K562 (cell line): ENCODE results near the gene CELSR1. TPM values are rescaled to one million over a fixed set of nuclear protein-coding genes. Genes with fewer than 3 reads are reported as not detected.

ENCODE experiments used
- ATAC-seq: fragments of 200-7000 bp; cut with Tn5 transposase; 3 replicates; pipeline ENCODE4 v1.9.1; 2020; ENCODE audit warnings: moderate library complexity
- BruUV-seq: library from RNA; stranded (reverse); fragments of 400-500 nt; replicated peaks from 2 replicates; lab custom pipeline; 2021; lab: Mats Ljungman, UMichigan
- CTCF ChIA-PET: fragments of 300-600 bp; formaldehyde crosslinking; extraction: SDS; loops from one replicate; lab custom pipeline; 2021; ENCODE audit warnings: low intra/inter-chr PET ratio; lab: Yijun Ruan, JAX
- POLR2A ChIA-PET: fragments of 300-600, 350-650 bp; sonication (Branson Sonifier 250); formaldehyde crosslinking; extraction: SDS; loops from one replicate; lab custom pipeline; 2021; ENCODE audit warnings: antibody characterized with exemption, inconsistent platforms; lab: Yijun Ruan, JAX
- DNase-seq, 4 experiments: peaks; one replicate each; pipeline versions ENCODE4 v3.0.0 to v3.0.0-alpha.2; 2011 to 2018; ENCODE audit warnings: low spot score in 3 of 4, mixed read lengths in 3 of 4; ENCODE audit errors: extremely low read depth in 1 of 4
- FAIRE-seq: peaks from 2 replicates; lab custom pipeline; 2011; peaks lifted over from hg19 to GRCh38; lab: Jason Lieb, UNC
- H2AFZ ChIP-seq: 2 replicates; pipeline ENCODE4 v1.6.0; 2011; ENCODE audit warnings: low read depth, low read length, control low read depth, inconsistent platforms
- H3K27ac ChIP-seq: fragments of 200-600 bp; 3 replicates; pipeline ENCODE4 v1.8.0; 2011; ENCODE audit warnings: low read depth, mild to moderate bottlenecking, control low read depth, inconsistent platforms, low read length, moderate library complexity, mixed read lengths; ENCODE audit errors: extremely low read depth
- H3K27me3 ChIP-seq, 2 experiments: fragments of 300-600 bp in 1 of 2; 2 replicates in 1 of 2; 3 replicates in 1 of 2; pipeline versions ENCODE4 v1.6.0 to v1.8.0; 2011; ENCODE audit warnings: inconsistent platforms in 2 of 2, low read length in 2 of 2, mild to moderate bottlenecking in 1 of 2, mixed read lengths in 1 of 2, moderate library complexity in 1 of 2; ENCODE audit not compliant: control insufficient read depth in 2 of 2, insufficient read depth in 2 of 2
- H3K36me3 ChIP-seq: fragments of 300-600 bp; 3 replicates; pipeline ENCODE4 v1.8.0; 2011; ENCODE audit warnings: mild to moderate bottlenecking, low read length, inconsistent platforms; ENCODE audit not compliant: control insufficient read depth, insufficient read depth
- H3K4me1 ChIP-seq, 2 experiments: fragments of 200-600 bp in 1 of 2; replicated peaks in 1 of 2; 2 replicates in 1 of 2; 3 replicates in 1 of 2; pipeline versions ENCODE4 v1.5.1 to v1.8.0; 2011; ENCODE audit warnings: inconsistent platforms in 2 of 2, low read length in 2 of 2, mild to moderate bottlenecking in 1 of 2, mixed read lengths in 1 of 2, moderate library complexity in 1 of 2; ENCODE audit not compliant: control insufficient read depth in 2 of 2, insufficient read depth in 2 of 2
- H3K4me2 ChIP-seq: 2 replicates; pipeline ENCODE4 v1.6.1; 2011; ENCODE audit warnings: low read length, control low read depth, inconsistent platforms, mixed read lengths; ENCODE audit not compliant: insufficient read depth
- H3K4me3 ChIP-seq: fragments of 200-600 bp; sonication (generic), shearing (Covaris generic); 2 replicates; pipeline ENCODE4 v1.5.1; 2016; ENCODE audit warnings: control low read depth, inconsistent platforms
- H3K79me2 ChIP-seq: fragments of 200-600 bp; 3 replicates; pipeline ENCODE4 v1.8.0; 2011; ENCODE audit warnings: low read length, inconsistent platforms; ENCODE audit not compliant: control insufficient read depth, insufficient read depth
- H3K9ac ChIP-seq, 2 experiments: 2 replicates each; pipeline versions ENCODE4 v1.6.0 to v1.6.1; 2011; ENCODE audit warnings: low read depth in 2 of 2, low read length in 2 of 2, control low read depth in 1 of 2, inconsistent platforms in 1 of 2, mild to moderate bottlenecking in 1 of 2, mixed read lengths in 1 of 2; ENCODE audit not compliant: insufficient read depth in 1 of 2
- H3K9me1 ChIP-seq: one replicate; pipeline ENCODE4 v1.6.0; 2011; ENCODE audit warnings: inconsistent platforms, mild to moderate bottlenecking, low read length, moderate library complexity; ENCODE audit not compliant: control insufficient read depth, insufficient read depth
- H3K9me3 ChIP-seq: replicated peaks from 2 replicates; pipeline ENCODE4 v1.5.1; 2011; ENCODE audit warnings: low read depth, low read length, inconsistent platforms; ENCODE audit not compliant: control insufficient read depth, insufficient read depth
- H4K20me1 ChIP-seq: replicated peaks from 2 replicates; pipeline ENCODE4 v1.6.1; 2011; ENCODE audit warnings: low read length, inconsistent platforms, mixed read lengths; ENCODE audit not compliant: control insufficient read depth, insufficient read depth
- NCOR1 ChIP-seq: fragments of 450-650 bp; IDR thresholded peaks from 2 replicates; pipeline ENCODE4 v1.6.1; 2016; ENCODE audit warnings: mild to moderate bottlenecking, moderate library complexity
- NONO ChIP-seq, 2 experiments: fragments of 200-400 bp in 1 of 2; fragments of 450-650 bp in 1 of 2; formaldehyde crosslinking in 1 of 2; IDR thresholded peaks; 2 replicates each; pipeline ENCODE4 v1.6.1; 2017; ENCODE audit warnings: low read depth in 2 of 2, mild to moderate bottlenecking in 2 of 2, moderate library complexity in 2 of 2, low read length in 1 of 2
- PHB2 ChIP-seq: fragments of 450-650 bp; IDR thresholded peaks from 2 replicates; pipeline ENCODE4 v1.6.1; 2017; ENCODE audit warnings: low read depth
- RAD21 ChIP-seq, 2 experiments: fragments of 250-450 bp in 1 of 2; fragments of 450-650 bp in 1 of 2; sonication (Bioruptor Pico) in 1 of 2; formaldehyde crosslinking in 1 of 2; IDR thresholded peaks in 1 of 2; conservative IDR thresholded peaks in 1 of 2; 2 replicates each; pipeline versions ENCODE4 v1.4.0 to v1.8.0; 2020 to 2022; ENCODE audit warnings: mild to moderate bottlenecking in 2 of 2, moderate library complexity in 1 of 2
- XRCC3 ChIP-seq: fragments of 450-650 bp; IDR thresholded peaks from 2 replicates; pipeline ENCODE4 v1.6.1; 2017; ENCODE audit warnings: mild to moderate bottlenecking, moderate library complexity
- ZNF253 ChIP-seq: fragments of 250-450 bp; sonication (Bioruptor Pico); conservative IDR thresholded peaks from 2 replicates; pipeline ENCODE4 v1.6.1; 2021; ENCODE audit warnings: mild to moderate bottlenecking
- WGBS: fragments of 100-300 bp; shearing (Covaris generic); methylation state at CpG from one replicate; pipeline ENCODE4 v1.1.6; 2016; ENCODE audit warnings: low coverage, mixed read lengths; ENCODE audit not compliant: insufficient coverage; ENCODE audit errors: missing lambda C conversion rate; 5-methylcytosine and 5-hydroxymethylcytosine counted together
- in situ Hi-C: fragments of 300-500 bp; cut with MboI; formaldehyde crosslinking; loops from 4 replicates; pipeline ENCODE4 v1.15.0; 2018; ENCODE audit warnings: inconsistent platforms, mixed read lengths
- intact Hi-C: fragments of 100-400 bp; cut with micrococcal nuclease; formaldehyde crosslinking; loops from 2 replicates; pipeline ENCODE4 v1.14.2; 2022
- polyA plus RNA-seq, 8 experiments: library from polyadenylated mRNA; depleted of rRNA in 4 of 8; stranded (reverse) in 5 of 8; unstranded in 3 of 8; fragments of >200 nt; fragmentation: Nextera tagmentation in 2 of 8; fragmentation: Illumina TruSeq in 1 of 8; extraction: Ambion mirVana in 2 of 8; extraction: Trizol in 1 of 8; gene quantifications; 2 replicates each; pipeline versions ENCODE4 v1.2.1 to v1.2.3, GENCODE V29; 2011 to 2014; ENCODE audit warnings: inconsistent platforms in 1 of 8, missing spikeins in 1 of 8
- total RNA-seq, 7 experiments: library from RNA; depleted of rRNA in 6 of 7; stranded (reverse); fragments of >200 nt in 6 of 7; fragmentation: Illumina TruSeq in 2 of 7; extraction: Trizol in 2 of 7; gene quantifications; 2 replicates each; pipeline versions ENCODE4 v1.2.1 to v1.2.3, GENCODE V29; 2011 to 2021; ENCODE audit warnings: low replicate concordance in 1 of 7
- TF ChIP-seq, protein P1 (sequence below): fragments of 250-450 bp; sonication (Bioruptor Pico); IDR thresholded peaks from 2 replicates; pipeline ENCODE4 v1.5.0; 2021; ENCODE audit warnings: mild to moderate bottlenecking, borderline replicate concordance
- TF ChIP-seq, protein P2 (sequence below): fragments of 450-650 bp; IDR thresholded peaks from 2 replicates; pipeline ENCODE4 v1.6.1; 2016; ENCODE audit warnings: low read depth, mild to moderate bottlenecking, moderate library complexity
- TF ChIP-seq, protein P3 (sequence below): fragments of 450-650 bp; formaldehyde crosslinking; IDR thresholded peaks from 2 replicates; pipeline ENCODE4 v1.4.0; 2020; ENCODE audit warnings: mild to moderate bottlenecking, moderate library complexity
- TF ChIP-seq, protein P4 (sequence below): fragments of 150-350 bp; conservative IDR thresholded peaks from 2 replicates; pipeline ENCODE4 v1.6.1; 2014; ENCODE audit warnings: low read length

Gene CELSR1
- total and polyA plus RNA-seq, 9 of the 15 experiments (the other 6 are each of a cell fraction or from before 2014, with no cell fraction given), result under 0.01 to 0.09 TPM; not detected in 7

DNA sequence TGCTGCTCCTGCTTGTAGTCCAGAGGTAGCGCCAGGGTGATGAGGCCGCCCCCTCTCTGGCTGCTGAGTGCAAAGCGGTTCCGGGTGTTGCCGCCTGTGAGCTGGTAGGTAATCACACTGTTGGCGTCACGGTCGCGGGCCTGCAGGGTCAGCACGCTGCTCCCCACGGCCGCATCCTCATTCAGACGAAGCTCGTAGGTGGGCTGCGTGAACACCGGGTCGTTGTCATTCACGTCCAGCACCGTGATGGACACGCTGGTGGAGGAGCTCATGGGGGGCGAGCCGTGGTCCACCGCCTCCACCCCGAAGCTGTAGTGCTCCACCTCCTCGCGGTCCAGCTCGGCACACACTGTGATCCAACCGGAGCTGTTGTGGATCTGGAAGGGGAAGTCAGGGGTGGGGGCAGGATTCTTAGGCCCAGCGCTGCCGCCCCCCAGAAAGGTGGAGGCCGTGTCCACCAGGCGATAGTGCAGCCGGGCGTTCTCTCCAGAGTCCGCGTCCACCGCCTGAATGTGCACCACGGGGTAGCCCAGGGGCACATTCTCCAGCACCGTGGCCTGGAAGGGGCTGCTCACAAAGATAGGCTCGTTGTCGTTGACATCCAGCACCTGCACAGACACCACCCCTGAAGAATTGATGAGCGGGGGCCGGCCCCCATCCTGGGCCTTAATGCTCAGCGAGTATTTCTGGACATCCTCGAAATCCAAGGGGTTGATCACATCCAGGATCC is 2.4 kb downstream of the CELSR1 start (continued):
- TF ChIP-seq, protein P1, sequence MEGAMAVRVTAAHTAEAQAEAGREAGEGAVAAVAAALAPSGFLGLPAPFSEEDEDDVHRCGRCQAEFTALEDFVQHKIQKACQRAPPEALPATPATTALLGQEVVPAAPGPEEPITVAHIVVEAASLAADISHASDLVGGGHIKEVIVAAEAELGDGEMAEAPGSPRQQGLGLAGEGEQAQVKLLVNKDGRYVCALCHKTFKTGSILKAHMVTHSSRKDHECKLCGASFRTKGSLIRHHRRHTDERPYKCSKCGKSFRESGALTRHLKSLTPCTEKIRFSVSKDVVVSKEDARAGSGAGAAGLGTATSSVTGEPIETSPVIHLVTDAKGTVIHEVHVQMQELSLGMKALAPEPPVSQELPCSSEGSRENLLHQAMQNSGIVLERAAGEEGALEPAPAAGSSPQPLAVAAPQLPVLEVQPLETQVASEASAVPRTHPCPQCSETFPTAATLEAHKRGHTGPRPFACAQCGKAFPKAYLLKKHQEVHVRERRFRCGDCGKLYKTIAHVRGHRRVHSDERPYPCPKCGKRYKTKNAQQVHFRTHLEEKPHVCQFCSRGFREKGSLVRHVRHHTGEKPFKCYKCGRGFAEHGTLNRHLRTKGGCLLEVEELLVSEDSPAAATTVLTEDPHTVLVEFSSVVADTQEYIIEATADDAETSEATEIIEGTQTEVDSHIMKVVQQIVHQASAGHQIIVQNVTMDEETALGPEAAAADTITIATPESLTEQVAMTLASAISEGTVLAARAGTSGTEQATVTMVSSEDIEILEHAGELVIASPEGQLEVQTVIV, result no peak
- TF ChIP-seq, protein P2, sequence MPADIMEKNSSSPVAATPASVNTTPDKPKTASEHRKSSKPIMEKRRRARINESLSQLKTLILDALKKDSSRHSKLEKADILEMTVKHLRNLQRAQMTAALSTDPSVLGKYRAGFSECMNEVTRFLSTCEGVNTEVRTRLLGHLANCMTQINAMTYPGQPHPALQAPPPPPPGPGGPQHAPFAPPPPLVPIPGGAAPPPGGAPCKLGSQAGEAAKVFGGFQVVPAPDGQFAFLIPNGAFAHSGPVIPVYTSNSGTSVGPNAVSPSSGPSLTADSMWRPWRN, result no peak
- TF ChIP-seq NCOR1, result no peak
- TF ChIP-seq, all 486 proteins: peak for 0

DNA sequence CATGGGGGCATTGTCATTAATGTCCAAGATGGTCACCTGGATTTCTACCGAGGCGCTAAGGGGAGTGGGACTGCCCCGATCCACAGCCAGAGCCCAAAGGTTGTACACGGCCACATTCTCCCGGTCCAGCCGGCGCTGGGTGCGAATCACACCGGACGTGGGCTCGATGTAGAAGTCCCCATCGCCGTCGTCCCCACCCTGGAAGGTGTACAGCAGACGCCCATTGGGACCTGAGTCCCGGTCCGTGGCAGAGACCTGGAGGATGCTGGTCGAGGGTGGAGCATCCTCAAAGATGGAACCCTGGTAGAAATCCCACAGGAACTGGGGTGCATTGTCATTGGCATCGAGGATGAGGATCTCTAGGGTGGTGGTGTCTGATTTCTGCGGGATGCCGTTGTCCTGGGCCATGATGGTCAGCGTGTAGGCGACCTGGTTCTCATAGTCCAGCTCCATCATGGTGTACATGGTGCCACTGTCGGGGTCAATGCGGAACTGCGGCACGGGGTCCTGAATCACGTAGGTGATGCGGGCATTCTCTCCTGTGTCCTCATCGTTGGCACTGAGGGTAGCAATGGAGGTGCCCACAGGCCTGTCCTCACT is 3.1 kb downstream of the CELSR1 start:
- Histone ChIP-seq H2AFZ (no peak overlapping the region), H3K4me3 (no peak overlapping the region), H3K9me3 (no peaks in the 10 kb centered on the region), H3K9ac (no peak overlapping the region), H3K36me3 (no peaks in the 10 kb centered on the region), H4K20me1 (no peaks in the 10 kb centered on the region), H3K9me1 (no peaks in the 10 kb centered on the region), H3K4me1 (peaks cover 0 to 17% of the 10 kb centered on the region in 2 experiments; a peak in 2 of 5 replicates), H3K79me2 (no peaks in the 10 kb centered on the region), H3K27ac (no peak overlapping the region), H3K4me2 (no peak overlapping the region), H3K27me3 (peaks cover 13 to 50% of the 10 kb centered on the region in 2 experiments)
- 7% methylated on average over 17 of the region's 30 CpGs for WGBS
- ATAC-seq (no peak), DNase-seq (no peak), FAIRE-seq (no peak)
- in situ Hi-C loops (no loop called here), intact Hi-C loops (no loop called here)
- CTCF ChIA-PET, result no interaction called here
- POLR2A ChIA-PET, result interaction anchor here (0.6 kb wide), 2 partner anchors 9 to 152 kb away, joined by 3 read pairs; no protein-coding TSS in a partner anchor
- no TSS peak for BruUV-seq
- TF ChIP-seq XRCC3, result no peak
- TF ChIP-seq RAD21 (CRISPR knock-in tag; conservative IDR thresholded peaks at IDR 0.05 in 1 of 2, IDR thresholded peaks at IDR 0.05 in 1 of 2), result no peak
- no peak for TF ChIP-seq ZNF253 (CRISPR knock-in tag)
- TF ChIP-seq, protein P3, sequence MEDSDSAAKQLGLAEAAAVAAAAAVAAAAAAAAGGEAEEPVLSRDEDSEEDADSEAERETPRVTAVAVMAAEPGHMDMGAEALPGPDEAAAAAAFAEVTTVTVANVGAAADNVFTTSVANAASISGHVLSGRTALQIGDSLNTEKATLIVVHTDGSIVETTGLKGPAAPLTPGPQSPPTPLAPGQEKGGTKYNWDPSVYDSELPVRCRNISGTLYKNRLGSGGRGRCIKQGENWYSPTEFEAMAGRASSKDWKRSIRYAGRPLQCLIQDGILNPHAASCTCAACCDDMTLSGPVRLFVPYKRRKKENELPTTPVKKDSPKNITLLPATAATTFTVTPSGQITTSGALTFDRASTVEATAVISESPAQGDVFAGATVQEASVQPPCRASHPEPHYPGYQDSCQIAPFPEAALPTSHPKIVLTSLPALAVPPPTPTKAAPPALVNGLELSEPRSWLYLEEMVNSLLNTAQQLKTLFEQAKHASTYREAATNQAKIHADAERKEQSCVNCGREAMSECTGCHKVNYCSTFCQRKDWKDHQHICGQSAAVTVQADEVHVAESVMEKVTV (CRISPR knock-in tag), result no peak
- TF ChIP-seq, protein P4, sequence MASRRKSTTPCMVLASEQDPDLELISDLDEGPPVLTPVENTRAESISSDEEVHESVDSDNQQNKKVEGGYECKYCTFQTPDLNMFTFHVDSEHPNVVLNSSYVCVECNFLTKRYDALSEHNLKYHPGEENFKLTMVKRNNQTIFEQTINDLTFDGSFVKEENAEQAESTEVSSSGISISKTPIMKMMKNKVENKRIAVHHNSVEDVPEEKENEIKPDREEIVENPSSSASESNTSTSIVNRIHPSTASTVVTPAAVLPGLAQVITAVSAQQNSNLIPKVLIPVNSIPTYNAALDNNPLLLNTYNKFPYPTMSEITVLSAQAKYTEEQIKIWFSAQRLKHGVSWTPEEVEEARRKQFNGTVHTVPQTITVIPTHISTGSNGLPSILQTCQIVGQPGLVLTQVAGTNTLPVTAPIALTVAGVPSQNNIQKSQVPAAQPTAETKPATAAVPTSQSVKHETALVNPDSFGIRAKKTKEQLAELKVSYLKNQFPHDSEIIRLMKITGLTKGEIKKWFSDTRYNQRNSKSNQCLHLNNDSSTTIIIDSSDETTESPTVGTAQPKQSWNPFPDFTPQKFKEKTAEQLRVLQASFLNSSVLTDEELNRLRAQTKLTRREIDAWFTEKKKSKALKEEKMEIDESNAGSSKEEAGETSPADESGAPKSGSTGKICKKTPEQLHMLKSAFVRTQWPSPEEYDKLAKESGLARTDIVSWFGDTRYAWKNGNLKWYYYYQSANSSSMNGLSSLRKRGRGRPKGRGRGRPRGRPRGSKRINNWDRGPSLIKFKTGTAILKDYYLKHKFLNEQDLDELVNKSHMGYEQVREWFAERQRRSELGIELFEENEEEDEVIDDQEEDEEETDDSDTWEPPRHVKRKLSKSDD, result no peak
- TF ChIP-seq PHB2, result no peak
- no peak for TF ChIP-seq NONO (IDR thresholded peaks at IDR 0.05; ENCODE audit: low read depth in 2 of 2, low read length in 1 of 2)
